Measurements from ENCODE around the gene NCK1.

NCK1 gene

GRCh38 chr3:136861890-136862616 lies at the start of gene NCK1:
TSS of gene NCK1 (plus strand) at chr3:136862208. CDS start at chr3:136928002, 65,794 bp downstream.
- peak; percentile 98 for DNase-seq

- DNase-seq: no peak
Observed at GRCh38 chr3:136817448-136817847, 44.6 kb upstream of the NCK1 start.

- DNase-seq: peak; percentile 40
Observed at GRCh38 chr3:136818191-136818768, 43.7 kb upstream of the NCK1 start.

- peak; percentile 39 for DNase-seq
Observed at GRCh38 chr3:136818769-136819391, 43.1 kb upstream of the NCK1 start, which contains the start of gene SLC35G2. TSS of gene SLC35G2 (plus strand) at chr3:136819126. CDS start at chr3:136854461, 35,335 bp downstream.

- peak; percentile 2 for DNase-seq
Observed at GRCh38 chr3:136819392-136819730, 42.6 kb upstream of the NCK1 start.

GRCh38 chr3:136819731-136820679 lies 42.0 kb upstream of the NCK1 start:
- peak; percentile 27 for DNase-seq

- no peak for DNase-seq
Observed at GRCh38 chr3:136831461-136831860, 30.5 kb upstream of the NCK1 start.

- no peak for DNase-seq
Observed at GRCh38 chr3:136835089-136835812, 26.8 kb upstream of the NCK1 start.

GRCh38 chr3:136835813-136836510 lies 26.0 kb upstream of the NCK1 start:
- no peak for DNase-seq

GRCh38 chr3:136836511-136837156 lies 25.4 kb upstream of the NCK1 start:
- DNase-seq: no peak

GRCh38 chr3:136838641-136839555 lies 23.1 kb upstream of the NCK1 start:
- DNase-seq: no peak

GRCh38 chr3:136839556-136839931 lies 22.5 kb upstream of the NCK1 start:
- no peak for DNase-seq

- no peak for DNase-seq
Observed at GRCh38 chr3:136840252-136840651, 21.8 kb upstream of the NCK1 start.

GRCh38 chr3:136842294-136842693 lies 19.7 kb upstream of the NCK1 start:
- no peak for DNase-seq

GRCh38 chr3:136844724-136845123 lies 17.3 kb upstream of the NCK1 start:
- no peak for DNase-seq

- DNase-seq: no peak
Observed at GRCh38 chr3:136852180-136852579, 9.8 kb upstream of the NCK1 start.

GRCh38 chr3:136856665-136857064 lies 5.3 kb upstream of the NCK1 start:
- no peak for DNase-seq

GRCh38 chr3:136858381-136858780 lies 3.6 kb upstream of the NCK1 start:
- DNase-seq: no peak

GRCh38 chr3:136860541-136860940 lies 1.5 kb upstream of the NCK1 start:
- no peak for DNase-seq
